ENCODE results near the gene PTPRK. TPM values are rescaled to one million over a fixed set of nuclear protein-coding genes. Genes with fewer than 3 reads are reported as not detected.
A peak's percentile ranks its signal among the peaks of the same experiment; 100 is the strongest.

Gene PTPRK
- total and polyA plus RNA-seq, 2 of the 13 experiments (the other 11 are each of a cell fraction or from before 2014, with no cell fraction given) = 43.6 to 98.3 TPM

DNA sequence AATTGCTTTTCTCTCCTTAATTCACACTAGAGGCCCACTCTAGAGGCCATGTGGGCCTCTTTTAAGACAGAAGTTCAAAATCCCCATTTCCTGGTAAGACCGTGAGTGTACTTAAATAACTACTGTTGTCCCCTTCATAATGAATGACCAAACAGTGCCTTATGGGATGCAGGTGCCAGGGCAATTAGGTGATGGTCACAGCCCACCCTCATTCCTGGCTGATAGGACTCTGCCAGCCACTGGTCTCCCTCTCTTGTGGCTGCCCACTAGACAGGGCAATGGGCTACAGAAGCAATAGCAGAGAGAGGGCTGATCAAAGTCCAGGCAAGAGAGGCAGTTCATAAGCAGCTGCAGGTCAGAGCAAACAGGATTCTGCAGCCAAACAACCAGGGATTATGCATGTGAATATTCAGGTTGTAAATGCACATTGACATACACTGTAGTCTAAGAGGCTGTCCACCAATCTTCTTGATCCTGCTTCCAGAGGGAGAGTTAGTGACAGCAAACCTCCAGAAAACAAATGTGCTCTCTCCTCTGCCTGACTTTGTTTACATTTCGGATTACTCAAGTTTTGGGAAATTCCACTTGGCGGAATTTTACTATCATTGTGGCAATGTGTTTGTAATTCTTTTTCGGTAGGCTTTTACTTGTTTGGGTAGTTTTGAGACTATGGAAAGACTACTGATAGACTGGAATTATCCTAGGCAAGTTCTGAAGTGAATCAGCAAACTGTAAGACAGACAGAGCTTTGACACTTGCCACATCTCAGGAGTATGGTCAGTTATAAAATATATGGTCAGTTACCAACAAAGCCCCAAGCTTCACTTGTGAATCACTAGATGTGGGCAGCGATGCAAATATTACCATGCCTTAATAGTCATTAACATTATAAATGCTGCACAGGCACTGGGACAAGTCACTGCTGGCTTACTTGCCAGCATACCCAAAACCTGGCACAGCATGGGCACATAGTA, 12.8 kb downstream of the PTPRK start (continued):
- peak; percentile 93; the same call in 1 of the 2 replicates for TF ChIP-seq MZF1 (CRISPR knock-in tag; IDR thresholded peaks at IDR 0.05; ENCODE audit: borderline replicate concordance)
- peak; percentile 95 for TF ChIP-seq ASH2L (IDR thresholded peaks at IDR 0.05; ENCODE audit: insufficient read length, low read depth, low read length)
- peak; percentile 87 for TF ChIP-seq KAT8 (CRISPR knock-in tag; IDR thresholded peaks at IDR 0.05)
- peak; percentile 60 for TF ChIP-seq JUND (CRISPR knock-in tag; IDR thresholded peaks at IDR 0.05)
- peak; percentile 64; the same call in 1 of the 2 replicates for TF ChIP-seq ZNF44 (CRISPR knock-in tag; IDR thresholded peaks at IDR 0.05)
- peak; percentile 41; the same call in 1 of the 2 replicates for TF ChIP-seq ZNF780A (CRISPR knock-in tag; IDR thresholded peaks at IDR 0.05)
- TF ChIP-seq BCL6 (CRISPR knock-in tag; IDR thresholded peaks at IDR 0.05) = peak; percentile 75; the same call in 1 of the 2 replicates
- no peak for TF ChIP-seq RAD51 (IDR thresholded peaks at IDR 0.05; ENCODE audit: borderline replicate concordance)
- 0 out of 2 replicates have a peak, but pooled peaks have one; percentile 73 for TF ChIP-seq ZNF253 (CRISPR knock-in tag; IDR thresholded peaks at IDR 0.05; ENCODE audit: borderline replicate concordance)
- no peak for TF ChIP-seq ZMAT3 (CRISPR knock-in tag; conservative IDR thresholded peaks at IDR 0.05)
- no peak for TF ChIP-seq JARID2 (CRISPR knock-in tag; IDR thresholded peaks at IDR 0.05; ENCODE audit: insufficient replicate concordance)
- TF ChIP-seq ZNF569 (CRISPR knock-in tag; IDR thresholded peaks at IDR 0.05; ENCODE audit: borderline replicate concordance) = no peak
- TF ChIP-seq SIN3A (IDR thresholded peaks at IDR 0.05; ENCODE audit: borderline replicate concordance, low read depth, low read length) = peak; percentile 41
- TF ChIP-seq HCFC1 (IDR thresholded peaks at IDR 0.05; ENCODE audit: low read depth, low read length) = no peak
- TF ChIP-seq NFRKB (IDR thresholded peaks at IDR 0.05) = no peak
- TF ChIP-seq SSRP1 (CRISPR knock-in tag; IDR thresholded peaks at IDR 0.05) = peak; percentile 46; the same call in 1 of the 2 replicates
- TF ChIP-seq POGZ (CRISPR knock-in tag; IDR thresholded peaks at IDR 0.05) = peak; percentile 95
- TF ChIP-seq HNF4A (CRISPR knock-in tag; IDR thresholded peaks at IDR 0.05) = peak; percentile 99
- TF ChIP-seq BRD4 (CRISPR knock-in tag; IDR thresholded peaks at IDR 0.05) = no peak; the same call in 1 of the 2 replicates
- peak; percentile 92 for TF ChIP-seq MTA1 (CRISPR knock-in tag; IDR thresholded peaks at IDR 0.05; ENCODE audit: borderline replicate concordance)
- TF ChIP-seq ZNF17 (CRISPR knock-in tag; IDR thresholded peaks at IDR 0.05) = no peak
- peak; percentile 38; the same call in 1 of the 2 replicates for TF ChIP-seq RFXANK (CRISPR knock-in tag; IDR thresholded peaks at IDR 0.05)
- peak; percentile 92 for TF ChIP-seq LCORL (IDR thresholded peaks at IDR 0.05)
- peak; percentile 98 for TF ChIP-seq LCORL (CRISPR knock-in tag; IDR thresholded peaks at IDR 0.05)
- peak; percentile 51; the same call in 1 of the 2 replicates for TF ChIP-seq ELF1 (CRISPR knock-in tag; IDR thresholded peaks at IDR 0.05)
- TF ChIP-seq KLF11 (CRISPR knock-in tag; IDR thresholded peaks at IDR 0.05) = peak; percentile 96
- no peak for TF ChIP-seq ZSCAN22 (CRISPR knock-in tag; IDR thresholded peaks at IDR 0.05)
- peak; percentile 78; the same call in 1 of the 2 replicates for TF ChIP-seq ZSCAN30 (CRISPR knock-in tag; IDR thresholded peaks at IDR 0.05)
- peak; percentile 11 to 21; a peak in 1 of 4 replicates for TF ChIP-seq NR2F1 (CRISPR knock-in tag; IDR thresholded peaks at IDR 0.05)

Data from HepG2 (cell line).